ENCODE measurements around the gene CLCNKA.
A peak's percentile ranks its signal among the peaks of the same experiment; 100 is the strongest.
"Not testable (repeated sequence)": the region's sequence is repeated elsewhere in the genome, so short reads cannot be mapped to it uniquely, and the experiment has no call there.

CLCNKA gene

DNA sequence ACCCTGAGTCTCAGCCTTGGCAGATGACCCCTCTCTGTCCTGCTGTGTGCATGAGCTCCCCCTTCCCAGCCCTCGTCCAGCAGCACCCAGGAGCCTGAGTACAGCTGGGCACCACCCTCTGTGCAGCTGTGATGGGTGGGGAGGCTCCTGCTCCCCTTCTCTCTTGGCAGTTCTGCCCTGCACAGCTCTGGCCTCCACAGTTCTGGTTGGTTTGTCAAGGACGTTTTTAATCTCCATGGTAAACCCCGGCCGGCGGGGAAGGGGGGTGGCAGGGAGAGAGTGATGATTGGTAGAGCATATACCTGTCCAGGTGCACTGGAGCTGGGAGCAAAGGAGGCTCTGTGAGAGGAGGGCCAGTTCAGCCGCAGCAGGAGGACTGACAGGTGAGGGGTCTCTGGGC is at the start of gene CLCNKA:
Gene CLCNKA (plus strand): TSS at position 356 of the 400 bp plus-strand sequence. CDS start 584 bp downstream, outside the sequence.
- no peak for TF ChIP-seq ZFX (IDR thresholded peaks at IDR 0.05)

GRCh38 chr1:15972409-15972808 is 49.4 kb upstream of the CLCNKA start:
- no peak overlapping the region for H3K27ac ChIP-seq
- TF ChIP-seq ZFX (IDR thresholded peaks at IDR 0.05) (no peak), CTCF (conservative IDR thresholded peaks at IDR 0.05) (no peak)

More for the DNA sequence above, at the start of gene CLCNKA:
- H3K27ac ChIP-seq: no peak within 1 kb of the TSS

- no peak overlapping the region for H3K27ac ChIP-seq
- no peak for TF ChIP-seq ZFX (IDR thresholded peaks at IDR 0.05)
- no peak for TF ChIP-seq CTCF (conservative IDR thresholded peaks at IDR 0.05)
Measured at GRCh38 chr1:15973772-15974171, 48.1 kb upstream of the CLCNKA start.

- TF ChIP-seq CTCF (conservative IDR thresholded peaks at IDR 0.05) (no peak), ZFX (IDR thresholded peaks at IDR 0.05) (no peak)
- H3K27ac ChIP-seq: peak overlapping the region; percentile 79
Measured at GRCh38 chr1:15974855-15975254, 47.0 kb upstream of the CLCNKA start.

- TF ChIP-seq ZFX (IDR thresholded peaks at IDR 0.05) (0 out of 2 replicates have a peak, but pooled peaks have one; percentile 10), CTCF (conservative IDR thresholded peaks at IDR 0.05) (no peak)
- peak overlapping the region; percentile 79 for H3K27ac ChIP-seq
Measured at GRCh38 chr1:15975358-15975804, 46.5 kb upstream of the CLCNKA start.

- H3K27ac ChIP-seq: peak within 1 kb of the TSS; percentile 79
- 0 out of 2 replicates have a peak, but pooled peaks have one; percentile 16 for TF ChIP-seq ZFX (IDR thresholded peaks at IDR 0.05)
- no peak for TF ChIP-seq CTCF (conservative IDR thresholded peaks at IDR 0.05)
Measured at GRCh38 chr1:15975805-15976680, 45.8 kb upstream of the CLCNKA start, which contains the start of gene ZBTB17. Gene ZBTB17 (minus strand): TSS chr1:15976101. CDS start chr1:15948495, 27,606 bp downstream.

- not testable (repeated sequence) for H3K27ac ChIP-seq
Measured at GRCh38 chr1:15977947-15978346, 43.9 kb upstream of the CLCNKA start.

- TF ChIP-seq ZFX (IDR thresholded peaks at IDR 0.05) (no peak), CTCF (conservative IDR thresholded peaks at IDR 0.05) (no peak)
- H3K27ac ChIP-seq: no peak overlapping the region
Measured at GRCh38 chr1:15981679-15982078, 40.2 kb upstream of the CLCNKA start.

All from C4-2B (cell line).